SIG-M5 treated with dmso at 0.1 percent for 504 hours (cell line): ENCODE measurements around the gene MAPKAPK2.

Source experiments
- DNase-seq: peaks from one replicate; lab custom pipeline; 2025; ENCODE audit not compliant: unreplicated experiment; lab: John Stamatoyannopoulos, UW

Gene MAPKAPK2

GRCh38 chr1:206660136-206660535, 24.6 kb upstream of the MAPKAPK2 start:
- no peak for DNase-seq

GRCh38 chr1:206661161-206661820, 23.4 kb upstream of the MAPKAPK2 start:
- DNase-seq, result no peak

GRCh38 chr1:206662396-206663092, 22.2 kb upstream of the MAPKAPK2 start:
- no peak for DNase-seq

- no peak for DNase-seq
These were observed 21.3 kb upstream of the MAPKAPK2 start for GRCh38 chr1:206663362-206663761.

GRCh38 chr1:206663832-206664652, 20.7 kb upstream of the MAPKAPK2 start:
- peak; percentile 69 for DNase-seq

GRCh38 chr1:206664740-206665139, 20.0 kb upstream of the MAPKAPK2 start:
- no peak for DNase-seq

GRCh38 chr1:206666031-206666561, 18.6 kb upstream of the MAPKAPK2 start:
- peak; percentile 18 for DNase-seq

- DNase-seq, result no peak
These were observed 17.6 kb upstream of the MAPKAPK2 start for GRCh38 chr1:206666954-206667665.

- no peak for DNase-seq
These were observed 16.4 kb upstream of the MAPKAPK2 start for GRCh38 chr1:206668351-206668750.

GRCh38 chr1:206668874-206669410, 15.8 kb upstream of the MAPKAPK2 start:
- DNase-seq, result no peak

- DNase-seq, result no peak
These were observed 12.6 kb upstream of the MAPKAPK2 start for GRCh38 chr1:206672011-206672688.

GRCh38 chr1:206672844-206673758, 11.6 kb upstream of the MAPKAPK2 start:
- peak; percentile 75 for DNase-seq

GRCh38 chr1:206674236-206674635, 10.5 kb upstream of the MAPKAPK2 start:
- DNase-seq, result no peak

- no peak for DNase-seq
These were observed 9.9 kb upstream of the MAPKAPK2 start for GRCh38 chr1:206674745-206675175.

- DNase-seq, result no peak
These were observed 8.2 kb upstream of the MAPKAPK2 start for GRCh38 chr1:206676499-206676898.

- no peak for DNase-seq
These were observed 6.2 kb upstream of the MAPKAPK2 start for GRCh38 chr1:206678490-206678889.

- peak; percentile 89 for DNase-seq
These were observed 4.9 kb upstream of the MAPKAPK2 start for GRCh38 chr1:206679738-206680211.

GRCh38 chr1:206680279-206680678, 4.4 kb upstream of the MAPKAPK2 start:
- no peak for DNase-seq

- DNase-seq, result no peak
These were observed 3.3 kb upstream of the MAPKAPK2 start for GRCh38 chr1:206681359-206681758.
